ENCODE measurements around the gene KIAA0930.

DNA sequence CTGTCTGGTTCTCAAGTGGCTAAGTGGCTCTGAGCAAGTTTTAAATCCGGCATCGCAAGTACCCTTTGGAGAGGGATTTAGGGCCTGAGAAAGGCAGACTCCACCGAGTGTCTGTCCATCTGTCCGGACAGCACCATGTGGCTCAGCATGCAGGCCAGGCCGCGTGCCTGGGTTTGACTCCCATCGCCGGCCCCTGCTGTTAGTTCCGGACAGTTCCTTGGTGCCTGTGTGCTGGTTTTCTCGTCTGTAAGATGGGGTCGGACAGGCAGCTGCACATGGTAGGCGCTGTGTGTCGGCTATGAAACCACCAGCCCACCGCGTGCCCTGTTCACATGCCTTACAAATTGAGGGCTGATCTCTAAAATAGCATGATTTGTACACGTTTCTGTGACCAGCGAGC is 46.0 kb downstream of the KIAA0930 start:
- TF ChIP-seq, protein P1, sequence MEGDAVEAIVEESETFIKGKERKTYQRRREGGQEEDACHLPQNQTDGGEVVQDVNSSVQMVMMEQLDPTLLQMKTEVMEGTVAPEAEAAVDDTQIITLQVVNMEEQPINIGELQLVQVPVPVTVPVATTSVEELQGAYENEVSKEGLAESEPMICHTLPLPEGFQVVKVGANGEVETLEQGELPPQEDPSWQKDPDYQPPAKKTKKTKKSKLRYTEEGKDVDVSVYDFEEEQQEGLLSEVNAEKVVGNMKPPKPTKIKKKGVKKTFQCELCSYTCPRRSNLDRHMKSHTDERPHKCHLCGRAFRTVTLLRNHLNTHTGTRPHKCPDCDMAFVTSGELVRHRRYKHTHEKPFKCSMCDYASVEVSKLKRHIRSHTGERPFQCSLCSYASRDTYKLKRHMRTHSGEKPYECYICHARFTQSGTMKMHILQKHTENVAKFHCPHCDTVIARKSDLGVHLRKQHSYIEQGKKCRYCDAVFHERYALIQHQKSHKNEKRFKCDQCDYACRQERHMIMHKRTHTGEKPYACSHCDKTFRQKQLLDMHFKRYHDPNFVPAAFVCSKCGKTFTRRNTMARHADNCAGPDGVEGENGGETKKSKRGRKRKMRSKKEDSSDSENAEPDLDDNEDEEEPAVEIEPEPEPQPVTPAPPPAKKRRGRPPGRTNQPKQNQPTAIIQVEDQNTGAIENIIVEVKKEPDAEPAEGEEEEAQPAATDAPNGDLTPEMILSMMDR (IDR thresholded peaks at IDR 0.05): no peak
- TF ChIP-seq POLR2A (IDR thresholded peaks at IDR 0.05): no peak
- no peak for TF ChIP-seq POLR2AphosphoS5 (IDR thresholded peaks at IDR 0.05; ENCODE audit: insufficient read depth in 1 of 2, low read depth in 1 of 2)
